Activated naive CD4-positive, alpha-beta T cell treated with anti-CD3 and anti-CD28 coated beads for 36 hours (primary cell): ENCODE measurements around the gene KLHDC8A. TPM values are rescaled to one million over a fixed set of nuclear protein-coding genes. Genes with fewer than 3 reads are reported as not detected.
"Not testable (repeated sequence)": the region's sequence is repeated elsewhere in the genome, so short reads cannot be mapped to it uniquely, and the experiment has no call there.

Experiments
- CTCF ChIA-PET: fragments of 350-600 bp; sonication (Branson Sonifier 250); formaldehyde crosslinking; loops from one replicate; lab custom pipeline; 2021; ENCODE audit warnings: antibody characterized with exemption; lab: Charles Lee
- DNase-seq: peaks from one replicate; pipeline ENCODE4 v3.0.0-alpha.2; 2020
- H3K27ac Mint-ChIP-seq: one replicate; pipeline ENCODE4 v1.8.0; 2021; ENCODE audit warnings: mild to moderate bottlenecking, mixed read lengths
- H3K27me3 Mint-ChIP-seq: one replicate; pipeline ENCODE4 v1.8.0; 2021; ENCODE audit warnings: low read depth, mixed read lengths
- H3K36me3 Mint-ChIP-seq: one replicate; pipeline ENCODE4 v1.8.0; 2021; ENCODE audit warnings: low read depth, mixed read lengths
- H3K4me1 Mint-ChIP-seq: one replicate; pipeline ENCODE4 v1.8.0; 2021; ENCODE audit warnings: low read depth, mixed read lengths
- H3K4me3 Mint-ChIP-seq: one replicate; pipeline ENCODE4 v1.8.0; 2021; ENCODE audit warnings: mild to moderate bottlenecking, moderate library complexity, mixed read lengths
- H3K9me3 Mint-ChIP-seq: one replicate; pipeline ENCODE4 v1.8.0; 2021; ENCODE audit warnings: mixed read lengths
- intact Hi-C: fragments of 100-400 bp; cut with micrococcal nuclease; formaldehyde crosslinking; loops from one replicate; pipeline ENCODE4 v1.15.1; 2023
- total RNA-seq, 2 experiments: library from RNA; stranded (reverse); gene quantifications; one replicate each; pipeline ENCODE4 v1.2.3, GENCODE V29; 2021

KLHDC8A gene
- total RNA-seq, 2 experiments from 2014 or later = not detected

- Mint-ChIP-seq H3K27me3 (no peaks in the 10 kb centered on the region), H3K9me3 (no peaks in the 10 kb centered on the region), H3K36me3 (no peaks in the 10 kb centered on the region), H3K4me1 (no peaks in the 10 kb centered on the region), H3K4me3 (no peak overlapping the region), H3K27ac (no peak overlapping the region)
- CTCF ChIA-PET = interaction anchor here (0.6 to 2.0 kb wide), 4 partner anchors 14 to 156 kb away, joined by 3 to 8 read pairs (median 6); no protein-coding TSS in a partner anchor
- intact Hi-C loops = no loop called here
- DNase-seq = no peak
These were observed 11.8 kb upstream of the KLHDC8A start for GRCh38 chr1:205368478-205368877.

- no peak overlapping the region for H3K4me3 Mint-ChIP-seq
- H3K9me3 Mint-ChIP-seq = no peaks in the 10 kb centered on the region
- DNase-seq = no peak
- H3K36me3 Mint-ChIP-seq = no peaks in the 10 kb centered on the region
- CTCF ChIA-PET = interaction anchor here (1.3 to 1.4 kb wide), 3 partner anchors 29 to 158 kb away, joined by 3 read pairs; no protein-coding TSS in a partner anchor
- no peak overlapping the region for H3K27ac Mint-ChIP-seq
- H3K27me3 Mint-ChIP-seq = no peaks in the 10 kb centered on the region
- intact Hi-C loops = no loop called here
- H3K4me1 Mint-ChIP-seq = no peaks in the 10 kb centered on the region
These were observed 9.3 kb upstream of the KLHDC8A start for GRCh38 chr1:205365945-205366463.

- intact Hi-C loops, DNase-seq, H3K9me3 Mint-ChIP-seq, H3K4me1 Mint-ChIP-seq, H3K4me3 Mint-ChIP-seq, H3K27me3 Mint-ChIP-seq, H3K36me3 Mint-ChIP-seq, H3K27ac Mint-ChIP-seq: not testable (repeated sequence)
- CTCF ChIA-PET = interaction anchor here (0.7 to 1.4 kb wide), 6 partner anchors 28 to 160 kb away, joined by 3 to 4 read pairs (median 4); no protein-coding TSS in a partner anchor
These were observed 8.4 kb upstream of the KLHDC8A start for GRCh38 chr1:205365086-205365485.

GRCh38 chr1:205360891-205361290 lies 4.2 kb upstream of the KLHDC8A start:
- intact Hi-C loops = no loop called here
- DNase-seq = no peak
- H3K9me3 Mint-ChIP-seq = no peaks in the 10 kb centered on the region
- no peak overlapping the region for H3K27ac Mint-ChIP-seq
- H3K36me3 Mint-ChIP-seq = no peaks in the 10 kb centered on the region
- CTCF ChIA-PET = interaction anchor here (2.3 kb wide), 1 partner anchor 124 kb away, joined by 4 read pairs; no protein-coding TSS in a partner anchor
- no peak overlapping the region for H3K4me3 Mint-ChIP-seq
- H3K4me1 Mint-ChIP-seq = no peaks in the 10 kb centered on the region
- H3K27me3 Mint-ChIP-seq = no peaks in the 10 kb centered on the region

GRCh38 chr1:205359771-205360565 lies 3.2 kb upstream of the KLHDC8A start:
- Mint-ChIP-seq H3K4me1 (no peaks in the 10 kb centered on the region), H3K27me3 (no peaks in the 10 kb centered on the region), H3K36me3 (no peaks in the 10 kb centered on the region), H3K9me3 (no peaks in the 10 kb centered on the region), H3K27ac (no peak overlapping the region), H3K4me3 (no peak overlapping the region)
- no peak for DNase-seq
- CTCF ChIA-PET = interaction anchor here (0.5 to 2.3 kb wide), 2 partner anchors 125 to 126 kb away, joined by 3 to 4 read pairs; no protein-coding TSS in a partner anchor
- intact Hi-C loops = no loop called here

GRCh38 chr1:205358579-205358978 lies 1.9 kb upstream of the KLHDC8A start:
- no peaks in the 10 kb centered on the region for H3K27me3 Mint-ChIP-seq
- CTCF ChIA-PET = interaction anchor here (1.0 to 2.3 kb wide), 2 partner anchors 92 to 127 kb away, joined by 4 to 5 read pairs; no protein-coding TSS in a partner anchor
- intact Hi-C loops = no loop called here
- H3K4me1 Mint-ChIP-seq = no peaks in the 10 kb centered on the region
- no peak for DNase-seq
- H3K27ac Mint-ChIP-seq = no peak overlapping the region
- no peaks in the 10 kb centered on the region for H3K36me3 Mint-ChIP-seq
- H3K9me3 Mint-ChIP-seq = no peaks in the 10 kb centered on the region
- H3K4me3 Mint-ChIP-seq = no peak overlapping the region

GRCh38 chr1:205357567-205357966 lies 845 bp upstream of the KLHDC8A start:
- DNase-seq = no peak
- H3K27me3 Mint-ChIP-seq = no peaks in the 10 kb centered on the region
- CTCF ChIA-PET = interaction anchor here (0.8 to 1.9 kb wide), 3 partner anchors 91 to 166 kb away, joined by 4 to 8 read pairs (median 5); no protein-coding TSS in a partner anchor
- no peak overlapping the region for H3K27ac Mint-ChIP-seq
- H3K4me1 Mint-ChIP-seq = no peaks in the 10 kb centered on the region
- H3K36me3 Mint-ChIP-seq = no peaks in the 10 kb centered on the region
- no peaks in the 10 kb centered on the region for H3K9me3 Mint-ChIP-seq
- no peak overlapping the region for H3K4me3 Mint-ChIP-seq
- intact Hi-C loops = no loop called here

GRCh38 chr1:205355075-205355453 lies 1.7 kb downstream of the KLHDC8A start:
- H3K9me3 Mint-ChIP-seq = no peaks in the 10 kb centered on the region
- H3K4me1 Mint-ChIP-seq = no peaks in the 10 kb centered on the region
- CTCF ChIA-PET = interaction anchor here (1.0 to 4.2 kb wide), 15 partner anchors 9 to 170 kb away, joined by 3 to 85 read pairs (median 7); no protein-coding TSS in a partner anchor
- no peak for DNase-seq
- H3K4me3 Mint-ChIP-seq = no peak overlapping the region
- intact Hi-C loops = no loop called here
- no peaks in the 10 kb centered on the region for H3K27me3 Mint-ChIP-seq
- no peaks in the 10 kb centered on the region for H3K36me3 Mint-ChIP-seq
- no peak overlapping the region for H3K27ac Mint-ChIP-seq

GRCh38 chr1:205354259-205355074 lies 2.3 kb downstream of the KLHDC8A start:
- intact Hi-C loops = loop anchor here (1.0 kb wide), 4 partner anchors 19 to 170 kb away; no protein-coding TSS in a partner anchor
- CTCF ChIA-PET = interaction anchor here (0.5 to 4.2 kb wide), 49 partner anchors 9 to 304 kb away, joined by 3 to 85 read pairs (median 4); partner anchors contain the start of gene CDK18
- Mint-ChIP-seq H3K4me3 (no peak overlapping the region), H3K27me3 (no peaks in the 10 kb centered on the region), H3K27ac (no peak overlapping the region), H3K9me3 (no peaks in the 10 kb centered on the region), H3K36me3 (no peaks in the 10 kb centered on the region), H3K4me1 (no peaks in the 10 kb centered on the region)
- DNase-seq = peak; percentile 82

GRCh38 chr1:205353612-205354011 lies 3.1 kb downstream of the KLHDC8A start:
- CTCF ChIA-PET = interaction anchor here (0.5 to 4.2 kb wide), 46 partner anchors 8 to 305 kb away, joined by 3 to 85 read pairs (median 5); partner anchors contain the start of gene CDK18
- H3K4me1 Mint-ChIP-seq = no peaks in the 10 kb centered on the region
- no peak overlapping the region for H3K4me3 Mint-ChIP-seq
- DNase-seq = no peak
- H3K36me3 Mint-ChIP-seq = no peaks in the 10 kb centered on the region
- no peak overlapping the region for H3K27ac Mint-ChIP-seq
- H3K9me3 Mint-ChIP-seq = no peaks in the 10 kb centered on the region
- intact Hi-C loops = loop anchor here (1.0 kb wide), 4 partner anchors 18 to 171 kb away; no protein-coding TSS in a partner anchor
- H3K27me3 Mint-ChIP-seq = no peaks in the 10 kb centered on the region

- Mint-ChIP-seq H3K9me3 (no peaks in the 10 kb centered on the region), H3K4me3 (no peak overlapping the region), H3K27ac (no peak overlapping the region), H3K27me3 (no peaks in the 10 kb centered on the region), H3K4me1 (no peaks in the 10 kb centered on the region), H3K36me3 (no peaks in the 10 kb centered on the region)
- CTCF ChIA-PET = interaction anchor here (0.5 to 4.2 kb wide), 15 partner anchors 10 to 304 kb away, joined by 3 to 85 read pairs (median 8); no protein-coding TSS in a partner anchor
- intact Hi-C loops = no loop called here
- no peak for DNase-seq
These were observed 3.5 kb downstream of the KLHDC8A start for GRCh38 chr1:205353191-205353590.
